Measurements from ENCODE around the gene RPS6KA3. TPM values are rescaled to one million over a fixed set of nuclear protein-coding genes. Genes with fewer than 3 reads are reported as not detected.

Gene RPS6KA3
- total and polyA plus RNA-seq, 9 of the 15 experiments (the other 6 are each of a cell fraction or from before 2014, with no cell fraction given), result 10.9 to 61.9 (median 37.4) TPM

DNA sequence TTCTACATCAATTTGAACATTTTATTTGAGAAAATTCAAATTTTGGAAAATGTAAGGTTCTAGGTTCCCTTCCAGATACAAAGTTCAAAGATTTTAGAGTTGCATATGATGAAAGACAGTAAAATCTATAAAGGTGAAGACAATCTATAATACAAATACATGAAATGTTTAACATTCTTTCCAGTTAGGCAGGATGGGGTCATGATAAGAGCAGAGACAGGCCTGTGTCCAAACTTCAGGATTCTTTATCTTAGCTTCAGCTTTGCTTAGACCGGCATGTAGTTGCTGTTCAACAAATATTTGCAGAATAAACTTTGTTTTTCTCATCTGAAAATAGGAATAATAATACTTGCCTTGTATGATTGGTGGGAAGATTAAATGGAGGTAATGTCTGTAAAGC, 4.5 kb upstream of the RPS6KA3 start (continued):
- TF ChIP-seq, protein P1, sequence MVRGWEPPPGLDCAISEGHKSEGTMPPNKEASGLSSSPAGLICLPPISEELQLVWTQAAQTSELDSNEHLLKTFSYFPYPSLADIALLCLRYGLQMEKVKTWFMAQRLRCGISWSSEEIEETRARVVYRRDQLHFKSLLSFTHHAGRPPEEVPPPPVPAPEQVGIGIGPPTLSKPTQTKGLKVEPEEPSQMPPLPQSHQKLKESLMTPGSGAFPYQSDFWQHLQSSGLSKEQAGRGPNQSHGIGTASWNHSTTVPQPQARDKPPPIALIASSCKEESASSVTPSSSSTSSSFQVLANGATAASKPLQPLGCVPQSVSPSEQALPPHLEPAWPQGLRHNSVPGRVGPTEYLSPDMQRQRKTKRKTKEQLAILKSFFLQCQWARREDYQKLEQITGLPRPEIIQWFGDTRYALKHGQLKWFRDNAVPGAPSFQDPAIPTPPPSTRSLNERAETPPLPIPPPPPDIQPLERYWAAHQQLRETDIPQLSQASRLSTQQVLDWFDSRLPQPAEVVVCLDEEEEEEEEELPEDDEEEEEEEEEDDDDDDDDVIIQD (CRISPR knock-in tag; IDR thresholded peaks at IDR 0.05), result no peak
- no peak for TF ChIP-seq BHLHE40 (IDR thresholded peaks at IDR 0.05; ENCODE audit: low read length)
- TF ChIP-seq USF1 (CRISPR knock-in tag; IDR thresholded peaks at IDR 0.05), result no peak

DNA sequence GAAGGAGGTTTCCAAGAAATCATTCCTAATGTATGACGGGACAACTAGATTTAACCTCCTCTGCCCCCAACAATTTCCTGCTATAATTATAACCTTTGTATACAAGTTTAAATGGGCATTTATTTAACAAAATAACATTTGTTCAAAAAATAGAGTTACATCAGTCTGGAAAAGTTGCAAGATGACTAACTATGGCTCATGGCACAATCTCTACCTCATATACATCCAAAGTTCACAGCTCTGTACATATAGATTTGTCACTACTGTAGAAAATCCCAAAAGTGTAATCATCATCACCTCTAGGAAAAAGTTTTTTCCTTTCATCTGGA, 3.8 kb upstream of the RPS6KA3 start:
- TF ChIP-seq DPF2 (IDR thresholded peaks at IDR 0.05) (no peak), HNRNPL (IDR thresholded peaks at IDR 0.05; ENCODE audit: low read depth, low read length) (no peak), TRIM24 (IDR thresholded peaks at IDR 0.05) (no peak)
- Histone ChIP-seq H3K4me1 (replicated peaks in 1 of 2; ENCODE audit: control insufficient read depth in 2 of 2, insufficient read depth in 2 of 2, low read length in 2 of 2) (peaks cover 0 to 23% of the 10 kb centered on the region in 2 experiments; a peak in 2 of 5 replicates), H3K9me3 (replicated peaks; ENCODE audit: control insufficient read depth, insufficient read depth, low read depth, low read length) (no peaks in the 10 kb centered on the region), H3K27ac (ENCODE audit: extremely low read depth, low read depth, low read length) (no peak overlapping the region), H4K20me1 (replicated peaks; ENCODE audit: control insufficient read depth, insufficient read depth, low read length) (no peaks in the 10 kb centered on the region), H2AFZ (ENCODE audit: low read depth, low read length) (no peak overlapping the region), H3K79me2 (ENCODE audit: control insufficient read depth, insufficient read depth, low read length) (peaks cover 9% of the 10 kb centered on the region), H3K9me1 (ENCODE audit: control insufficient read depth, insufficient read depth, low read length) (no peaks in the 10 kb centered on the region), H3K36me3 (ENCODE audit: control insufficient read depth, insufficient read depth, low read length) (no peaks in the 10 kb centered on the region), H3K4me2 (ENCODE audit: insufficient read depth, low read length) (no peak overlapping the region), H3K4me3 (no peak overlapping the region), H3K27me3 (ENCODE audit: control insufficient read depth in 2 of 2, insufficient read depth in 2 of 2, low read length in 2 of 2) (no peaks in the 10 kb centered on the region), H3K9ac (ENCODE audit: insufficient read depth in 1 of 2, low read depth in 2 of 2, low read length in 2 of 2) (no peak overlapping the region)
- in situ Hi-C loops (cut with MboI) (no loop called here), intact Hi-C loops (cut with micrococcal nuclease) (no loop called here)
- 29% methylated on average over 1 of the region's 1 CpG for WGBS (ENCODE audit: insufficient coverage, low coverage, missing lambda C conversion rate)
- FAIRE-seq (no peak), DNase-seq (ENCODE audit: extremely low read depth in 1 of 4, low spot score in 3 of 4) (no peak), ATAC-seq (no peak)
- ChIA-PET CTCF (ENCODE audit: low intra/inter-chr PET ratio) (no interaction called here), POLR2A (no interaction called here)
- BruUV-seq (replicated peaks), result no TSS peak
